ENCODE data around the gene AMPH. TPM values are rescaled to one million over a fixed set of nuclear protein-coding genes. Genes with fewer than 3 reads are reported as not detected.
"Not testable (repeated sequence)": the region's sequence is repeated elsewhere in the genome, so short reads cannot be mapped to it uniquely, and the experiment has no call there.

Gene AMPH
- total RNA-seq, 4 donors from 2014 or later = 3.5 to 37.0 (median 10.9) TPM

DNA sequence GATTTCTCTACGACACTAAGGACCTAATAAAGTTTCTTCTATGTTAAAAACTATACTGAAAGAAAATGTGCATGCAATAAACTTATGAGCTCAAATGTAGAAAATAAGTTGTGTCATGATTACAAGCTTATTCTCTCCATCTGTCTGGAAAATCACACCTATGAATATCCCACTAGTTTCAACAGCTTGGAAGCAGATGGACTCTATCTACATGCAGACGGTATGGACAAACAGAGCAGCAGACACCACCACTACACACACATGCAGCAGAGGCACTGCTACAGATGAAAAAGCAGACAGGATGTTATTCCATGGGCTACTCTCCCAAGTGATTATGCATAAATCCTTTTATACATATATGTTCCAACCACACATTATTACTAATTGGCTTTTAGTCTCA lies 234.3 kb downstream of the AMPH start:
- H3K4me1 ChIP-seq = peaks cover 0 to 8% (median 0%) of the 10 kb centered on the region in 4 donors
- no peaks in the 10 kb centered on the region for H3K9me3 ChIP-seq
- DNase-seq (ENCODE audit: low spot score in 2 of 2) = no peak
- no peak overlapping the region for H3K4me3 ChIP-seq
- TF ChIP-seq, protein P1, sequence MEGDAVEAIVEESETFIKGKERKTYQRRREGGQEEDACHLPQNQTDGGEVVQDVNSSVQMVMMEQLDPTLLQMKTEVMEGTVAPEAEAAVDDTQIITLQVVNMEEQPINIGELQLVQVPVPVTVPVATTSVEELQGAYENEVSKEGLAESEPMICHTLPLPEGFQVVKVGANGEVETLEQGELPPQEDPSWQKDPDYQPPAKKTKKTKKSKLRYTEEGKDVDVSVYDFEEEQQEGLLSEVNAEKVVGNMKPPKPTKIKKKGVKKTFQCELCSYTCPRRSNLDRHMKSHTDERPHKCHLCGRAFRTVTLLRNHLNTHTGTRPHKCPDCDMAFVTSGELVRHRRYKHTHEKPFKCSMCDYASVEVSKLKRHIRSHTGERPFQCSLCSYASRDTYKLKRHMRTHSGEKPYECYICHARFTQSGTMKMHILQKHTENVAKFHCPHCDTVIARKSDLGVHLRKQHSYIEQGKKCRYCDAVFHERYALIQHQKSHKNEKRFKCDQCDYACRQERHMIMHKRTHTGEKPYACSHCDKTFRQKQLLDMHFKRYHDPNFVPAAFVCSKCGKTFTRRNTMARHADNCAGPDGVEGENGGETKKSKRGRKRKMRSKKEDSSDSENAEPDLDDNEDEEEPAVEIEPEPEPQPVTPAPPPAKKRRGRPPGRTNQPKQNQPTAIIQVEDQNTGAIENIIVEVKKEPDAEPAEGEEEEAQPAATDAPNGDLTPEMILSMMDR (IDR thresholded peaks at IDR 0.05) = no peak
- no peak for TF ChIP-seq POLR2A (IDR thresholded peaks at IDR 0.05)
- TF ChIP-seq EP300 (IDR thresholded peaks at IDR 0.05) = no peak
- no peaks in the 10 kb centered on the region for H3K36me3 ChIP-seq
- no peak overlapping the region for H3K27ac ChIP-seq
- H3K27me3 ChIP-seq = no peaks in the 10 kb centered on the region
- 78 to 89% methylated on average over 2 of the region's 2 CpGs for WGBS, 2 donors

DNA sequence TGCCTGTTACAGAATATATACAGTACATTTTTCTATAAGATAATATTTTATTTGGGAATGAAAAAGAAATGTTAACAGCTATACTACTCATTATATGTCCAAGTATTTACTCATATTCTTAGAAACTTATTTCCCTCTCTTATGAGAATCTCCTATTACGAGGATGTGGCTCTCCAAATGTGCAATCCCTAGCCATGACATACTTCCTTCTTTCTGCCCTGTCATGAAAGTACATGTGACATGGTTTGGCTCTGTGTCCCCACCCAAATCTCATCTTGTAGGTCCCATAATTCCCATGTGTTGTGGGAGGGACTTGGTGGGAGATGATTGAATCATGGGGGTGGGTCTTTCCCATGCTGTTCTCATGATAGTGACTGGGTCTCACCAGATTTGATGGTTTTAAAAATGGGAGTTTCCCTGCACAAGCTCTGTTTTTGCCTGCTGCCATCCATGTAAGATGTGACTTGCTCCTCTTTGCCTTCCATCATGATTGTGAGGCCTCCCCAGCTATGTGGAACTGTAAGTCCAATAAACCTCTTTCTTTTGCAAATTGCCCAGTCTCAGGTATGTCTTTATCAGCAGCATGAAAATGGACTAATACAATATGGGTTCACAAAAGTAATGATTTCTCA lies 235.1 kb downstream of the AMPH start:
- not testable (repeated sequence) for H3K4me3 ChIP-seq; H3K4me1 ChIP-seq; H3K36me3 ChIP-seq; H3K27me3 ChIP-seq; H3K27ac ChIP-seq; DNase-seq (ENCODE audit: low spot score in 2 of 2); H3K9me3 ChIP-seq
- WGBS, 2 donors = 84 to 95% methylated on average over 1 of the region's 1 CpG

DNA sequence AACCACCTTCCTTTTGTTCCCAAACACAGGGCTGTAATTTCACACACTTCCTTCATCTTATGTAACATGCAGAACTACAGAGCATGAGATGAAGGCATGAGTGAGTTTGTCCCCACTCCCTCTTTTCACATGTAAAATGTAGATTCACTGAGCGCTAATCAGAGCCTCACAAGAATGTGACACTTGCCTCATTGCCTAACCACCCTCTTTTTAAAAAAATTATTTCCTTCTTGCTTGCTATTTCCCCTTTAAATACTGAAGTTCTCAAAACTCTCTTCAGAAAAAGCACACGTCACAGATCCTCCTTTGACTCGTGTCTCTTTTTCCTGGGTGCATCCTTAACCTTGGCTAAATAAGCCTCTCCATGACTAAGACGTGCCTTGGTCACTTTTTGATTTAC lies 236.5 kb downstream of the AMPH start:
- no peak for DNase-seq (ENCODE audit: low spot score in 2 of 2)
- H3K27me3 ChIP-seq = no peaks in the 10 kb centered on the region
- H3K27ac ChIP-seq = no peak overlapping the region
- WGBS, 2 donors = 54 to 56% methylated on average over 4 of the region's 4 CpGs
- no peak overlapping the region for H3K4me3 ChIP-seq
- no peaks in the 10 kb centered on the region for H3K9me3 ChIP-seq
- TF ChIP-seq, protein P1 (IDR thresholded peaks at IDR 0.05) = no peak
- TF ChIP-seq POLR2A (IDR thresholded peaks at IDR 0.05) (no peak), EP300 (IDR thresholded peaks at IDR 0.05) (no peak)
- H3K4me1 ChIP-seq = peaks cover 0 to 8% (median 0%) of the 10 kb centered on the region in 4 donors
- H3K36me3 ChIP-seq = no peaks in the 10 kb centered on the region

DNA sequence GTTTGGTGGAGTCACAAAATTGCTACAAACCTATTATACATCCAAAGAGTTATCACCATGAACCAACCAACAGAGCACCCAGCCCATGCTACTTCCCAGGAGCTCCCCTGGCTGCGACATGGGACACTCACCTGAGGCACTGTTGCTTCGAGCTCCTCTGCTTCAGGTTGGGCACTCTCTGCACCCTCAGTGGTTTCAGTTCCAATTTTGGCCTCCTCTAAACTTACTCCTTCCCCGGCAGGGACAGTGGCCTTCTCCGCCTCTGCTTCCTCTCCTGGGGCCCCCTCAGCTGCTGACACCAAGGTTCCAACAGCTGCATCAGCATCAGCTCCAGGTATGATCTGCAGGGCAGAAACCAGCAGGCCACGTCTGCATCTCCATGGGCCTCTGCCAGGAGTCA lies 237.3 kb downstream of the AMPH start:
- H3K36me3 ChIP-seq = no peaks in the 10 kb centered on the region
- H3K4me3 ChIP-seq = no peak overlapping the region
- H3K27ac ChIP-seq = no peak overlapping the region
- no peaks in the 10 kb centered on the region for H3K9me3 ChIP-seq
- no peak for TF ChIP-seq POLR2A (IDR thresholded peaks at IDR 0.05)
- TF ChIP-seq, protein P1 (IDR thresholded peaks at IDR 0.05) = no peak
- TF ChIP-seq EP300 (IDR thresholded peaks at IDR 0.05) = no peak
- no peak for DNase-seq (ENCODE audit: low spot score in 2 of 2)
- WGBS, 2 donors = 73 to 81% methylated on average over 5 of the region's 5 CpGs
- H3K27me3 ChIP-seq = no peaks in the 10 kb centered on the region
- peaks cover 0 to 2% (median 0%) of the 10 kb centered on the region in 4 donors for H3K4me1 ChIP-seq

DNA sequence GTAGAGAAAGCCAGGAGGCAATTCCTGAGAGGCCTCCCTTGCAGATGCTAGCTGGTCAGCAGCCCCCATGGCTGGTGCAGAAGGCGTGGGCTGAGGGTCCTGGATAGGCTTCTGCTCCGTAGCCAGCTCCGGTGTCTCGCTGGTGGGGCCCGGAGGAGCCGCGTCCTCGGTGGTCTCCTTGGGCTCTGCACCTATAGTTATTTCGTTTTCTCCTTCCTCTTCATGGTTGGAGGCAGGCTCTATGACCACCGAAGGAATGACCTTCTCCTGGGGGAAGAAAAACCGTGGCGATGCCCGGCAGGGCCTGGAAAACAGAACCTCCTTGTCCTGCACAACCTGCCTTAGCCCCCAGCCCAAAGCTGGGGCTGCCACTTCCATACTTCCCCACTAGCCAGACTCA lies 239.4 kb downstream of the AMPH start:
- Histone ChIP-seq H3K27ac (no peak overlapping the region), H3K9me3 (no peaks in the 10 kb centered on the region), H3K27me3 (no peaks in the 10 kb centered on the region), H3K4me3 (no peak overlapping the region), H3K36me3 (no peaks in the 10 kb centered on the region), H3K4me1 (no peaks in the 10 kb centered on the region)
- WGBS, 2 donors = 81 to 89% methylated on average over 13 of the region's 13 CpGs
- TF ChIP-seq, protein P1 (IDR thresholded peaks at IDR 0.05) = no peak
- TF ChIP-seq EP300 (IDR thresholded peaks at IDR 0.05) (no peak), POLR2A (IDR thresholded peaks at IDR 0.05) (no peak)
- no peak for DNase-seq (ENCODE audit: low spot score in 2 of 2)

DNA sequence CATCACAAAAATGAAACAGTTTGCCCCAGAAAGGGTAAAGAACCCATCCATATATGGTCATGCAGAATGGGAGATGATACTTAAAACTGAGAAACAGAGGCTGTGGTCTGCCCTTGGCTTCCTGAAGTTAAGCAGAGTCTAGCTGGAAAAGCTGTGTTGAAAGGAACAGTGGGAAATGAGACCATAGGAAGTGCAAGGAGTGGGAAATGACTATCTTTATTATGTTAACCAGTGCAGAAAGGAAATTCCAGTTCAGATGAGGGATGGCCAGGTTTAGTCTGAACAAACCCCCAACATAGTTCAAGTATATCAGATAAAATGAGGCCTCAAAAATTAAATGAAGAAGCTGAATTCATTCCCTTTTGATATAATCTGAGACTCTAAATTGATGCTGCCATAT lies 245.5 kb downstream of the AMPH start:
- Histone ChIP-seq H3K4me3 (no peak overlapping the region), H3K27me3 (no peaks in the 10 kb centered on the region), H3K4me1 (no peaks in the 10 kb centered on the region), H3K9me3 (no peaks in the 10 kb centered on the region), H3K36me3 (no peaks in the 10 kb centered on the region), H3K27ac (no peak overlapping the region)
- TF ChIP-seq POLR2A (IDR thresholded peaks at IDR 0.05) = no peak
- TF ChIP-seq, protein P1 (IDR thresholded peaks at IDR 0.05) = no peak
- TF ChIP-seq EP300 (IDR thresholded peaks at IDR 0.05) = no peak
- no peak for DNase-seq (ENCODE audit: low spot score in 2 of 2)

All from tibial nerve (tissue), 4 donors.